Activated T-helper 1 cell treated with Interleukin-2 at 50 U/mL for 16 hours (primary cell): ENCODE results near the gene AMN1.
"Not testable (repeated sequence)": the region's sequence is repeated elsewhere in the genome, so short reads cannot be mapped to it uniquely, and the experiment has no call there.

Source experiments
- DNase-seq: peaks from one replicate; pipeline ENCODE4 v3.0.0-alpha.2; 2020; ENCODE audit warnings: low read depth

AMN1 gene

GRCh38 chr12:31732926-31733548 lies 4.2 kb upstream of the AMN1 start:
- no peak for DNase-seq

DNA sequence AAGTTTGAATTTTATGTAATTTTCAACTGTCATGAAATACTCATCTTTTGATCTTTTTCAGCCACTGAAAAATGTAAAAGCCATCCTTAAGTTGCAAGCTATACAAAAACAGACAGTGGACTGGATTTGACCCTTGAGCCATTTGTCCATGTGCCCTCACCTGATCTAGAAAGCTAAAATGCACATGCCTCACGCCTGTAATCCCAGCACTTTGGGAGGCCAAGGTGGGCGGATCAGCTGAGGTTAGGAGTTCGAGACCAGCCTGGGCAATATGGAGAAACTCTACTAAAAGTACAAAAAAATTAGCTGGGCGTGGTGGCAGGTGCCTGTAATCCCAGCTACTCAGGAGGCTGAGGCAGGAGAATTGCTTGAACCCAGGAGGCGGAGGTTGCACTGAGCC lies 2.4 kb upstream of the AMN1 start:
- not testable (repeated sequence) for DNase-seq

DNA sequence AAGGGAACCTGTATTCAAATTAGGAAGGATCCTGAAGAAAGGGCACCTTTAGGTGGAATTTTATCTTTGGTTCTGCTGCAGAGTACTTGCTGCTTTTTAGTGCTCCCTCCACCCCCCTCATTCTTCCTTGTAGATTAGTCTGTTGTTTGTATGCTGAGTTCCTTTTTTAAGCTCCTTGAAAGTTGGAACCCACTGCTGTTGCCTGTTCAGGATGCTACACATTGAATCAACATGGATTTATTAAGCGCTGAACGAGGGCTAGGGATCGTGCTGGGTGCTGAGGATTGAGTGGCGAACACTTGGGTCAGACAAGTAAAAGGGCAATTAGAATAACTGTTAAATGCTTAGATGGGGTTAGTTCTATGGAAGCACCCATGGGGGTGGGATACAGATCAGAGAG lies 884 bp upstream of the AMN1 start:
- no peak for DNase-seq

DNA sequence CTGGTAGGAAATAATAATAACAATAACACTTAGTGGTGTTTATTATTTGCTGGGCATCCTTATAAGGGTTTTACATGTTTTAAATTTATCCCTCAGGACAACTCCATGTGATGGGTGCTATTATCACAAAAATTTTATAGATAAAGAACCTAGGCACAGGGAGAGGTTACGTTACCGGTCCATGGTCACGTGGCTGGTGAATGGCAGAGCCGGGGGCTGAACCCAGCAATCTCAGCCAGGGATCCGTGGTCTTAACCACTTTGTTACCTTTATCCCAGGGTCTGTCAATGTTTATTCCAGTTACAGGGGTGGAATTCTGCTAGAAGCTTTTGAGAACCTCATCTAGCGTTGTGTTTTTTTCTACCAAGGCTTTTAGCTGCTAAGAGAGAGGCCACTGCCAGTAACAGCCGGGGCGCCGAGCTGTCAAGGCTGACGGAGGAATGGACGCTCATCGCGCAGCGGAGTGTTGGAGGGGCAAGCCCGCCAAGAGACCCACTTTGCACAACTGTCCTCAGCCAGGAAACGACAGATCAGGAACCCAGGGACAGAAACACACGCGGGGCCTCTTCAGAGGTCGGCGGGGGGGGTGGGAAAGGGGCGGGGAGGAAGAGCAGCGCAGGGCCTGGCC lies 418 bp downstream of the AMN1 start:
- DNase-seq = no peak

- DNase-seq = no peak
These were observed 1.6 kb downstream of the AMN1 start for GRCh38 chr12:31727192-31727591.

DNA sequence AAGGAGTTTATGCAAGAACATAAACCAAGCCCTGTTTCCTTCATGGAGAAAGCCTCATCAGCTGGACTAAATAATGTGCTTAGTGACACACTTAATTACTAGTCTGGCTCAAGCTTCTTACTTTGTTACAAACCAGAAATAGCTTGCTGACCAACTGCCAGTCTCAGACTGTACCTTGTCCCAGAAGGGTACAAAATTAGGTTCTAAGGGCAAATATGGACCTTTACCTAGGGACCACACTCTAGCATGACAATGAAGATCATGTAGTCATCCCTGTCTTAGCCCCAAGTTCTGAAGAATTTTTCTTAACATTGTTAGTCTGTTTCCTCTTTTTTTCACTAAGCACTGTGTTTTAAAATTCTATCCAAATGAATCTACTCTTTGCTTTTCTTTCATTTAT lies 2.2 kb downstream of the AMN1 start:
- no peak for DNase-seq

DNA sequence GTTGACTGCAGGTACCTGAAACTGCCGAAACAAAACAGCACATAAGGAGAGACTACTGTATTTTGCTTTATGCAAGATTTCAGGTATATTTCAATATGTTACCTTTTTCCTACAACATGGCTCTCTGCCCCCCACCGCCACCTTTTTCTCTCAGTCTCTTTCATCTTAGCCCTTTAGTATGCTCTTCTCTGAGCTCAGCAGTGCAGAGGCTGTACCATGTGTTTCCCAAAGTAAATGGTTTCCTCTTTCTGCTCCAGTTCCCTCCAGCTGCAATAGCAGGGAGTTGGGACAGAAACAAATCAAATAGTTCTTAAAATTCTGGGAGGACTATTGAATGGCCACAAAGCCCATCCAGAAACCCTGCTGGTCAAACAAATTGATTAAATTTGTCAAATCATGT lies 4.3 kb downstream of the AMN1 start:
- DNase-seq = no peak

DNA sequence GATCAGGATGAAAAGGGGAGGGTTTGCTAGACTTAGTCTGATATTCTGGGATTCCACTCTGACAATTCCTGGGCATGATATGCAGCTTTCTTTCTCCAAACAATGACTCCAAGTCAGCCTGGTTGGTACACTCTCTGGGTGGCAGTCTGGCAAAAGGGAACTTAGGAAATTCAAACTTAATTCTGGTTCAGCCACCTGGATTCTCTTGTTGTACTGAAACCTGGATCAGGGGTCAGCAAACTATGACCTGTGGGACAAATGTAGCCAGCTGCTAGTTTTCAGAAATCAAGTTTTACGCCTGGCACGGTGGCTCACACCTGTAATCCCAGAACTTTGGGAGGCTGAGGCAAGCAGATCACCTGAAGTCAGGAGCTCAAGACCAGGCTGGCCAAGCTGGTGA lies 6.2 kb downstream of the AMN1 start:
- DNase-seq = no peak

DNA sequence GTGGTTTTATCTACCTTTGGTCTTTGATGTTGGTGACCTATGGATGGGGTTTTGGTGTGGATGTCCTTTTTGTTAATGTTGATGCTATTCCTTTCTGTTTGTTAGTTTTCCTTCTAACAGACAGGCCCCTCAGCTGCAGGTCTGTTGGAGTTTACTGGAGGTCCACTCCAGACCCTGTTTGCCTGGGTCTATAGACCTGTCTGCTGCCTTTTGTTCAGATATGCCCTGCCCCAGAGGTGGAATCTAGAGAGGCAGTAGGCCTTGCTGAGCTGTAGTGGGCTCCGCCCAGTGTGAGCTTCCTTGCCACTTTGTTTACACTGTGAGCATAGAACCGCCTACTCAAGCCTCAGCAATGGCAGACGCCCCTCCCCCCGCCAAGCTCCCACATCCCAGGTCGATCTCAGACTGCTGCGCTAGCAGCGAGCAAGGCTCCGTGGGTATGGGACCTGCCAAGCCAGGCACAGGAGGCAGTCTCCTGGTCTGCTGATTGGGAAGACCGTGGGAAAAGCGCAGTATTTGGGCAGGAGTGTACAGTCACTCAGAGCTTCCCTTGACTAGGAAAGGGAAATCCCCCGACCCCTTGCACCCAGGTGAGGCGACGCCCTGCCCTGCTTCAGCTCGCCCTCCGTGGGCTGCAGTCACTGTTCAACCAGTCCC lies 10.2 kb downstream of the AMN1 start:
- not testable (repeated sequence) for DNase-seq

GRCh38 chr12:31716998-31717397 lies 11.8 kb downstream of the AMN1 start:
- DNase-seq = not testable (repeated sequence)

- no peak for DNase-seq
These were observed 13.5 kb downstream of the AMN1 start for GRCh38 chr12:31715283-31715825.

- no peak for DNase-seq
These were observed 14.2 kb downstream of the AMN1 start for GRCh38 chr12:31714406-31715271.

DNA sequence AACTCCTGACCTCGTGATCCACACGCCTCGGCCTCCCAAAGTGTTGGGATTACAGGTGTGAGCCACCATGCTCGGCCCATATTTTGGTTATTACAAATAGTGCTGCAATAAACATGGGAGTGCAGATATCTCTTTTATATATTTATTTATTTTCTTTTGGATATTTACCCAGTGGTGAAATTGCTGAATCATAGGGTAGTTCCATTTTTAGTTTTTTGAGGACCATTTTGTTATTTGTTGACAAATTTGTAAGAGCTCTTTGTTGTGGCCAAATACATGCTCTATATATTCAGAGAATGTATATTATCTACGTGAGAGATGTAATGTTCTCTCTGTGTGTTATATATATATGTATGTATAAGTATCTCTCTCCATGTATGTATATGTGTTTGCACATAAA lies 15.9 kb downstream of the AMN1 start:
- no peak for DNase-seq

DNA sequence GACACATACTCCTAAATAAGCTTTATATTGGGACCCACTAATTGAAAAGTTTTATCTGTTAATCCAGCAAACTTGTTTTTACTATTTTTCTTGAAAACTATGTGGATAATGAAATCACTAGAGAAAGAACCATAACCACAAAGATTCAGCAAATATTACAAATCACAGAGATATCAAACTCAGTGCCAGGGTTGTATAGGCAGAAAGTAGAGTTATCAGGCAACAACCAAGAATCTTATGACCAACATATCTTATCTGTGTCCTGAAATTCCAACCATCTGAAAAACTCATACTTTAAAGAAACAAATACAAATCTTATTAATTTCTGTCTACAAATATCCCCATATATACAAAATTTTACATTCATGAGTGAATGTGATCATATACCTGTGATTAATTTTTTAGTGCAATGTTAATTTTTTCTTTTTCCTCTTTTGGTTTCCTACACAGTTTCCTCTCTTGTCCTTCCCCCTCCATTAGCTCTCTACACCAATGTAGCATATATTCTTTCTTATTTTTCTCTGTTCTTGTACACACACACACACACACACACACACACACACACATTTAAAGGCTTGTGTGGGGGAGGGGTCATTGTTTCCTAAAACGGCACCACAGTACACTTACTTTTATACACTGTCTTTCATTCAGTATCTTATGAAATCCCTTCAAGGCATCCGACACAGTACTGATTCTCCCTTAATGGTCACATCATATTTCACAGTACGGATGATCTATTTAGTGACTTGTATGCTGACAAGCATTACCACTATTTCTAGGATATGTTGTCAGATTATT lies 18.6 kb downstream of the AMN1 start:
- DNase-seq = no peak

- not testable (repeated sequence) for DNase-seq
These were observed 20.7 kb downstream of the AMN1 start for GRCh38 chr12:31708118-31708517.

DNA sequence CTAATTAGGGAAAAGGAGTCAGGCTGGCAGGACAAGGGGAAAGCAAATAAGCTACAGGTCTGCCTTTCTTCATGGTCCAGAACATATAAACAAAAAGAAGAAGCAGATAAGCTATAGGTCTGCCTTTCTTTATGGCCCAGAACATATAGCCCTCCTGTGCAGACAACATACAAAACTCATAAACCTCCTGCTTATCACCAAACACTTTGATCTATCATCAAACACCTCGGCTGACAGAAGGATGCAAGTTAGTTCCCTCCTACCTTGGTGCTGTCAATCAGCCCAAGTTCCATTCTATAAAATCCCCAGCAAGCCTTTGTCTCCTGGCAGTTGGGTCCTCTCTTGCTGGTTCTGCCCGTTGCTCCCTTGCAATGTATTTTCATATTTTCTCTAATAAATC lies 23.2 kb downstream of the AMN1 start:
- DNase-seq = no peak

GRCh38 chr12:31702047-31702446 lies 26.8 kb downstream of the AMN1 start:
- DNase-seq = no peak

DNA sequence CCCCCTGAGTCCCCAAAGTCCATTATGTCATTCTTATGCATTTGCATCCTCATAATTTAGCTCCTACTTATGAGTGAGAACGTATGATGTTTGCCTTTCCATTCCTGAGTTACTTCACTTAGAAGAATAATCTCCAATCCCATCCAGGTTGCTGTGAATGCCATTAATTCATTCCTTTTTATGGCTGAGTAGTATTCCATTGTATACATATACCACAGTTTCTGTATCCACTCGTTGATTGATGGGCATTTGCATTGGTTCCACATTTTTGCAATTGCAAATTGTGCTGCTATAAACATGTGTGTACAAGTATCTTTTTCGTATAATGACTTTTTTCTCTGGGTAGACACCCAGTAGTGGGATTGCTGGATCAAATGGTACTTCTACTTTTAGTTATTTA lies 38.9 kb downstream of the AMN1 start:
- DNase-seq = not testable (repeated sequence)

- no peak for DNase-seq
These were observed 41.7 kb downstream of the AMN1 start for GRCh38 chr12:31687101-31687527.

DNA sequence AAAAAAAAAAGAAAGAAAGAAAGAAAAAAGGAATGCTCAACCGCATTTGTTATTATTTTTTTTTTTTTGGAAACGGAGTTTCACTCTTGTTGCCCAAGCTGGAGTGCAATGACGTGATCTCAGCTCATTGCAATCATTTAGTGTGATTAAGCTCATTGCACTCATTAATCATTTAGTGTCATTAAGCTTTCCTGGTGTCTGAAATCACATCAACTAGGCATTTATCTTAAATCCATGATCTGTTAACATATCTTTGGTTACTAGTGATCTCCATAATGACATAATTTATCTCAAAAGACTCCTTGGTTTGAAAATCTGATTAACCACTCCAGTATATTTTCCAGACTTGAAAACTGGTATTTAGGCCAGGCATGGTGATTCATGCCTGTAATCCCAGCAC lies 43.0 kb downstream of the AMN1 start:
- no peak for DNase-seq

DNA sequence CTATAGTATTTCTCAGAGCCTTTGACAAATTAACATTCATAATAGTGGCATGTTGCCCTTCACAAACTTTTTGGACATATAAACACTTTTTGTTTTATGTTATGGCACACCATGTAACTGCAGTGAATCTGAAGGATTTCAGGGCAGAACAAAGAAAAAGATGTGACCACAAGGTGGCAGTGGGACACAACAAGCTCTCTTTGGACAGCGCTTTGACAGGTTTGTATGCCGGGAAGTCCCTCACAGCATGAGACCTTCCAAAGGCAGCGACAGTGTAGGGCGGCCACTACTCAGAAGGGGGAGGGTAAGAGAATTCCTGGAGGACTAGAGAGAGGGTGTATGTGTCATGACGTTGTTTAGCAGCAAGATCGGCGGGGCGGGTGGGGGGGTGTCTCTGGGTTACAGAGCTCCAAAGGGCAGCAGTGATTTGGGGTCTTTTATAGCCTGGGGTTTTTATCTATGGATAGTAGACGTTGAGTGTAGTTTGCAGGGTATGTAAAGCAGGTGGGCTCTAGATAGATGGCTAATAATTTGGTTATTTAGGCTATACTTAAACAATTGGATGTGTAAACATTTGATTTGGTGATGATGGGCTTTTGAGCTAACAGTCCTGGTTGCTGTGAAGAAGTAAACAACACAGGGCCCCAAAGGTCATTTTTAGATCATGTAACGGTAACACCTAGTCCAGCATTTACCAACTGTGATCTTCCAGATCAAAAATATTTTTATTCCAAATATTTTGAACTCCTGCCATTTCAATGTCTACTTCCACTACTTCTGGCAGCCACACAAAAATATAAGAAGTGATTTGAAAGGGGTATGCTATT lies 46.5 kb downstream of the AMN1 start:
- DNase-seq = peak; percentile 35
